Kidney (tissue), 14 donors: Measurements from ENCODE around the gene SNED1. TPM values are rescaled to one million over a fixed set of nuclear protein-coding genes. Genes with fewer than 3 reads are reported as not detected.

ENCODE experiments used
- DNase-seq, 5 donors: peaks; one replicate each; pipeline ENCODE4 v3.0.0-alpha.2; 2013 to 2020
- FAIRE-seq: peaks from 2 replicates; lab custom pipeline; 2012; peaks lifted over from hg19 to GRCh38; lab: Jason Lieb, UNC
- H3K27ac ChIP-seq, 2 donors: one replicate each; pipeline ENCODE4 v1.7.0; 2013; ENCODE audit warnings: low read depth in 2 of 2, low read length in 2 of 2, inconsistent platforms in 1 of 2
- H3K27me3 ChIP-seq: one replicate; pipeline ENCODE4 v1.7.1; 2013; ENCODE audit warnings: low read length, inconsistent platforms; ENCODE audit not compliant: control insufficient read depth, insufficient read depth
- H3K36me3 ChIP-seq, 3 donors: one replicate each; pipeline versions ENCODE4 v1.7.0 to v1.7.1; 2013; ENCODE audit warnings: low read length in 3 of 3, control low read depth in 1 of 3, inconsistent platforms in 1 of 3; ENCODE audit not compliant: insufficient read depth in 3 of 3, control insufficient read depth in 2 of 3
- H3K4me1 ChIP-seq, 3 donors: one replicate each; pipeline versions ENCODE4 v1.7.0 to v1.7.1; 2013; ENCODE audit warnings: low read length in 3 of 3, inconsistent platforms in 1 of 3, low read depth in 1 of 3; ENCODE audit not compliant: control insufficient read depth in 2 of 3, insufficient read depth in 2 of 3
- H3K4me3 ChIP-seq, 3 donors: one replicate each; pipeline versions ENCODE4 v1.7.0 to v1.8.1; 2013; ENCODE audit warnings: low read length in 3 of 3, control low read depth in 1 of 3, inconsistent platforms in 1 of 3
- H3K9ac ChIP-seq, 3 donors: one replicate each; pipeline versions ENCODE4 v1.7.0 to v1.7.1; 2013; ENCODE audit warnings: low read length in 3 of 3, control low read depth in 1 of 3, inconsistent platforms in 1 of 3
- H3K9me3 ChIP-seq, 3 donors: one replicate each; pipeline versions ENCODE4 v1.7.0 to v1.7.1; 2013; ENCODE audit warnings: low read length in 3 of 3, control low read depth in 1 of 3, inconsistent platforms in 1 of 3; ENCODE audit not compliant: control insufficient read depth in 2 of 3, insufficient read depth in 1 of 3
- intact Hi-C: fragments of 100-400 bp; cut with DNase I; formaldehyde crosslinking; loops from one replicate; pipeline ENCODE4 v1.11.1; 2022
- polyA plus RNA-seq: library from polyadenylated mRNA; stranded (reverse); fragments of 350-450 nt; fragmentation: Illumina TruSeq; extraction: RNeasy Lipid Tissue Mini Kit (QIAGEN cat#74804); gene quantifications from one replicate; pipeline ENCODE4 v1.2.3, GENCODE V29; 2014; ENCODE audit warnings: low read depth, low replicate concordance; ENCODE audit not compliant: insufficient read depth
- total RNA-seq: library from RNA; stranded (reverse); fragmentation: NEBNext Ultra II Directional; extraction: Animal tissue kit (Norgen Biotek cat#: 25700); gene quantifications from one replicate; pipeline ENCODE4 v1.2.1, GENCODE V29; 2021
- TF ChIP-seq, protein P1 (sequence below): IDR thresholded peaks from 3 replicates; pipeline ENCODE4 v1.5.1; 2012; ENCODE audit warnings: mild to moderate bottlenecking, moderate library complexity, borderline replicate concordance; ENCODE audit not compliant: insufficient read depth; ENCODE audit errors: extremely low read depth
- donor health status: control.
- donor health status: control.
- donor health status: control.
- donor health status: control.
- donor health status: control.
- donor health status: DM: yes; HTN: yes; CAD: no.
- donor health status: Normal renal cell carcinoma (clear cell type).

The SNED1 gene
- total and polyA plus RNA-seq, 2 donors from 2014 or later, result 3.0 to 42.1 TPM

DNA sequence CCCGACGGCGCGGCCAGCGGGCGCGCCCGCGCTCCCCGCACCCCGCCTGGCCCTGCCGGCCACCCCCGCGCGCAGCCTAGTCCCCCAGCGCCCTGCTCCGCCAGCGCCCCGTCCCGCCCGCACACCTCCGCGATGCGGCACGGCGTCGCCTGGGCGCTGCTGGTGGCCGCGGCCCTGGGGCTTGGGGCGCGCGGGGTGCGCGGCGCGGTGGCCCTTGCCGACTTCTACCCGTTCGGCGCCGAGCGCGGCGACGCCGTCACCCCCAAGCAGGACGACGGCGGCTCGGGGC is 232 bp downstream of the SNED1 start:
- FAIRE-seq (no peak), DNase-seq (peak in 1 of 5 donors; percentile 55)
- intact Hi-C loops, result no loop called here
- TF ChIP-seq, protein P1, sequence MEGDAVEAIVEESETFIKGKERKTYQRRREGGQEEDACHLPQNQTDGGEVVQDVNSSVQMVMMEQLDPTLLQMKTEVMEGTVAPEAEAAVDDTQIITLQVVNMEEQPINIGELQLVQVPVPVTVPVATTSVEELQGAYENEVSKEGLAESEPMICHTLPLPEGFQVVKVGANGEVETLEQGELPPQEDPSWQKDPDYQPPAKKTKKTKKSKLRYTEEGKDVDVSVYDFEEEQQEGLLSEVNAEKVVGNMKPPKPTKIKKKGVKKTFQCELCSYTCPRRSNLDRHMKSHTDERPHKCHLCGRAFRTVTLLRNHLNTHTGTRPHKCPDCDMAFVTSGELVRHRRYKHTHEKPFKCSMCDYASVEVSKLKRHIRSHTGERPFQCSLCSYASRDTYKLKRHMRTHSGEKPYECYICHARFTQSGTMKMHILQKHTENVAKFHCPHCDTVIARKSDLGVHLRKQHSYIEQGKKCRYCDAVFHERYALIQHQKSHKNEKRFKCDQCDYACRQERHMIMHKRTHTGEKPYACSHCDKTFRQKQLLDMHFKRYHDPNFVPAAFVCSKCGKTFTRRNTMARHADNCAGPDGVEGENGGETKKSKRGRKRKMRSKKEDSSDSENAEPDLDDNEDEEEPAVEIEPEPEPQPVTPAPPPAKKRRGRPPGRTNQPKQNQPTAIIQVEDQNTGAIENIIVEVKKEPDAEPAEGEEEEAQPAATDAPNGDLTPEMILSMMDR, result no peak
- Histone ChIP-seq H3K4me3 (peak overlapping the region in 1 of 3 donors; percentile 35), H3K4me1 (peaks cover 0 to 28% (median 8%) of the 10 kb centered on the region in 3 donors), H3K9ac (no peak overlapping the region), H3K27ac (no peak overlapping the region), H3K36me3 (peaks cover 0 to 3% (median 0%) of the 10 kb centered on the region in 3 donors), H3K27me3 (no peaks in the 10 kb centered on the region), H3K9me3 (peaks cover 0 to 3% (median 0%) of the 10 kb centered on the region in 3 donors)

DNA sequence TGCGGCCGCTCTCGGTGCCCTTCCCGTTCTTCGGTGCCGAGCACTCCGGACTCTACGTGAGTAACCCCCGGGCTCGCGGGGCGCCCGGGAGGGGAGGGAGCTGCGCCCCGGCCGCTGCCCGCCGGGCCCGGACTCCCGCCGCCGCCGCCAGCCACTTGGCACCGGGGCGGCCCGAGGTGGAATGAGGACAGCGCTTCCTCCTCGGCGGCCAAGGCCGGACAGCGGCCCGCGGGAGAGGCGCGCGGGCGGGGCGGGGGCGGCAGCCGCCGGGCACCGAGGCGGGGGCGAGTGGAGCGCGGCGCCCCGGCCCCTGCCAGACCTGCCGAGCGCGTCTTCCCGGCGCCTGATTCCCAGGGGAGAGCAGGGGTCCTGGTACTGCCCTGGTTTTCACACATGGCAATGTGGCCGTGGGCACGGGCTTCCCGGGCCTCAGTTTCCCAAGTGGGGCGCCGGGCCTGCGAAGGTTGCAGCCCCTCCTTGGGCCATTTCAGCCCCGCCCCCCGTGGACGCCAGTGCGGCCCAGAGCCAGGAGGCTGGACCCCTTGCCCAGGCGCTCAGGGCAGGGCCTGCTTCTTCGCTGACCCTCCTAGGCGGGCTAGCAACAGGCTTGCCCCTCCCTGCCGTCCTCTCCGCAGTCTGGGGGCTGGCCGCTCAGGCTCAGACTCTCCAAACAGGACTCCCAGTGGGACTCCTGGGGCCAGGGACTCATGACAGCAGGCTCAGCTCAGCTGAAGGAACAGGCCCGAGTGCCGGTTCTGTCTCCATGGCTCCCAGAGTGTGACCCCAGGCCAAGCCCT is 775 bp downstream of the SNED1 start:
- Histone ChIP-seq H3K27me3 (no peaks in the 10 kb centered on the region), H3K9me3 (peaks cover 0 to 8% (median 0%) of the 10 kb centered on the region in 3 donors), H3K9ac (peak overlapping the region in 1 of 3 donors; percentile 37), H3K4me3 (peak overlapping the region; percentile 6 to 45 (median 42)), H3K36me3 (peaks cover 0 to 5% (median 0%) of the 10 kb centered on the region in 3 donors), H3K4me1 (peaks cover 0 to 28% (median 8%) of the 10 kb centered on the region in 3 donors), H3K27ac (peak overlapping the region in 1 of 2 donors; percentile 26)
- TF ChIP-seq, protein P1, result no peak
- FAIRE-seq, result no peak
- intact Hi-C loops, result no loop called here
- peak in 3 of 5 donors; percentile 47 to 86 (median 71) for DNase-seq

DNA sequence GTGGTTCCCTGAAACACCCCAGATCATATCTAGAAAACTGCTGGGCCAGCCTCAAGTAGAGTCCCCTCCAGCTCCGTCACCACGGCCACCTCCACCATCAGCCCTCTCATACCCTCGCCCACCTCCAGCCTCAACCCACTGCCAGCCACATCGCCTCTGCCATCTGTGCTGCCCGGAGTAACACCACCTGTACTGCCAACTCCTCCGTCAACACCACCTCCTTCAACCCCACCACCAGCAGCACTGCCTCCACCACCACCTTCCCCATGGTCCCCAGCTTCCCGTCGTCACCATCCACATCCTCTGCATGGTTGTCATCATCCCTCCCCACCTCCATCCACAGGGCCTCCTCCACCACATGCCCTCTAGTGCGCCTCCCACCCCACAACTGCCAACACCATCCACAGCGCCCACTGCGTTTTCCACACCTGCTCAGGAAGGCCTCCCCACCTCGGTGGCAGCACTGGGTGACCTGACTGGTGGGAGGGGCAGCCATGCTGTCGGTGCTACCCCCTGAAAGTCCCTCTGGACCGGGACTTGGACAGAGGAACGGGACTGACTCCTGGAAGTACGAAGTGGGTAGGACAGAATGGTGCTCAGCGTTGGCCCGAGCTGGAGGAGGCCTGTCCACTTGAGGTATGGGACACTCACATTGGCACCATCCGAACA is 1.6 kb downstream of the SNED1 start:
- peak overlapping the region; percentile 6 to 45 (median 42) for H3K4me3 ChIP-seq
- peaks cover 0 to 8% (median 0%) of the 10 kb centered on the region in 3 donors for H3K9me3 ChIP-seq
- intact Hi-C loops, result no loop called here
- H3K27ac ChIP-seq, result no peak overlapping the region
- TF ChIP-seq, protein P1, result no peak
- FAIRE-seq, result no peak
- peak in 2 of 5 donors; percentile 45 to 73 for DNase-seq
- H3K9ac ChIP-seq, result peak overlapping the region in 1 of 3 donors; percentile 37
- H3K4me1 ChIP-seq, result peaks cover 0 to 26% (median 8%) of the 10 kb centered on the region in 3 donors
- H3K27me3 ChIP-seq, result no peaks in the 10 kb centered on the region
- peaks cover 0 to 5% (median 0%) of the 10 kb centered on the region in 3 donors for H3K36me3 ChIP-seq
